ENCODE measurements around the gene AP3B2.

DNA sequence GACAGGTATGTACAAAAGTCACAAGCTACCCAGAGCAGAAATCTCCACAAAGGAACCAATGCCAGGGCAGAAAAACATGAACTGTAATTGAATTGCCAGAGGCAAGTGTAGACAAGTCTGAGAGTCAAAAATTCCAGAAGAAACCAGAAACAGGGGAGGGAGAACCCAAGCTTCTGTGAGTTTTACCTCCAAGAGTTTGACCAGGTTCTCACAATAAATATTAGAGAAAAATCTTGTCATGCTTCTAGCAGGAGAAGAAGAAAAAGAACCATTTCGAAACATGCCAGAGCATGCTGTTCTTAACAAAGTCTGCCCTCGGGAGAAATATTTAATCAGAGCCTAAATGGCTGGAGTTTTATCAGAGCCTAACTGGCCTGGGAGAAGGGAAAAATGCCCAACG is 32.5 kb upstream of the AP3B2 start:
- TF ChIP-seq, protein P1, sequence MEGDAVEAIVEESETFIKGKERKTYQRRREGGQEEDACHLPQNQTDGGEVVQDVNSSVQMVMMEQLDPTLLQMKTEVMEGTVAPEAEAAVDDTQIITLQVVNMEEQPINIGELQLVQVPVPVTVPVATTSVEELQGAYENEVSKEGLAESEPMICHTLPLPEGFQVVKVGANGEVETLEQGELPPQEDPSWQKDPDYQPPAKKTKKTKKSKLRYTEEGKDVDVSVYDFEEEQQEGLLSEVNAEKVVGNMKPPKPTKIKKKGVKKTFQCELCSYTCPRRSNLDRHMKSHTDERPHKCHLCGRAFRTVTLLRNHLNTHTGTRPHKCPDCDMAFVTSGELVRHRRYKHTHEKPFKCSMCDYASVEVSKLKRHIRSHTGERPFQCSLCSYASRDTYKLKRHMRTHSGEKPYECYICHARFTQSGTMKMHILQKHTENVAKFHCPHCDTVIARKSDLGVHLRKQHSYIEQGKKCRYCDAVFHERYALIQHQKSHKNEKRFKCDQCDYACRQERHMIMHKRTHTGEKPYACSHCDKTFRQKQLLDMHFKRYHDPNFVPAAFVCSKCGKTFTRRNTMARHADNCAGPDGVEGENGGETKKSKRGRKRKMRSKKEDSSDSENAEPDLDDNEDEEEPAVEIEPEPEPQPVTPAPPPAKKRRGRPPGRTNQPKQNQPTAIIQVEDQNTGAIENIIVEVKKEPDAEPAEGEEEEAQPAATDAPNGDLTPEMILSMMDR (IDR thresholded peaks at IDR 0.05): no peak
- TF ChIP-seq POLR2A (IDR thresholded peaks at IDR 0.05): no peak
